Stimulated activated CD4-positive, alpha-beta T cell treated with anti-CD3 and anti-CD28 coated beads, Interleukin-15, amount 100 ng/mL, for 24 hours (primary cell): ENCODE results near the gene TSFM.

ENCODE experiments used
- DNase-seq: peaks from one replicate; pipeline ENCODE4 v3.0.0-alpha.2; 2020

Gene TSFM

DNA sequence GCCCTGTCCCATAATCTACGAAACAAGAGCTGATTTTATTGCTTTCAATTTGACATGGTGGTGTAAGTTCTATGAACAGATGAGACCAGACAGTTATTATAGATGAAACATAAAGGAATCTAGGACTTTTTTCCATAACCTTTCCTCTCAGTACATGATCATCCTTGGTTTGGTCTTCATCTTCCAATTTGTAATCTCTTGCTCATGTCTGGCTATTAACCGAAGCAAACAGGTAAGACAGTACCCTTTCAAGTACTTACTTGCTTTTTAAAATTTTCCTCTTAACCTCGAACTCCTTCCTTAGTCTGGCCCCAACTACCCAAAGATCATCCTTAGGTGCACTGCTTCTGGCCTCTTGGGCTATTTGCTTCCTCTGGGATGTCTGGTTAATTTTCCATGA is 36.6 kb upstream of the TSFM start:
- no peak for DNase-seq

GRCh38 chr12:57749061-57749460 is 33.5 kb upstream of the TSFM start:
- DNase-seq = no peak

- no peak for DNase-seq
These were observed 31.8 kb upstream of the TSFM start for GRCh38 chr12:57750561-57751431.

DNA sequence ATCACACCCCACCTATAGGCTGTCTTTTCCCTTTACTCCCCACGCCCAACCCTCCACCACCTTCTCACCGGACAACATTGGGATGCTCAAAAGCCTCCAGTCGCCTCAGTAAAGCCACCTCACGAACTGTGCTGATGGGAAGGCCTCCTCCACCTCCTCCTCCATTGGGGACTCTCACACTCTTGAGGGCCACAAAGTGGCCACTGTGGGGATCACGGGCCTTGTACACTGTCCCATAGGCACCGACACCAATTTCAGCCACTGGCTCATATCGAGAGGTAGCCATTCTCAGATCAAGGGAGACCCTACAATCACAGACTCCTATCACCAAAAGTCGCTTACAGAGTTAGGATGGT is 31.2 kb upstream of the TSFM start:
- DNase-seq = no peak

GRCh38 chr12:57751788-57752667 is 30.6 kb upstream of the TSFM start, which contains the start of gene CDK4:
Gene CDK4 (minus strand): TSS chr12:57752310. CDS start chr12:57751717, 593 bp downstream.
- DNase-seq = peak; percentile 99

DNA sequence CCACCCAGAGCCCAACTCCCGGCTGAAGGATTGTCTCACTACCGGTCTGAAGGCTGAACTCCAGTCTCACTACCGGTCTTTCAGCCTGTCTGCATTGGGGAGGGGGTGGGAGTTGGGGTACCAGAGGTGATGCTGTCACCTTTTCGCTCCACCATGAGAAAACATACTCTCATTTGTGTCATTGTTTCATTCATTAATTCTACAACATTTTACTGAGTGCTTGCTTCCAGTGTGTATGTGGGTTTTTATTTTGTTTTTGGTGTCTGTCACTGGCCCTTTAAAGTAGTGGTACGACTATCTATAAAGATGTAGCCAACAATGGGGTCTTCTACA is 30.0 kb upstream of the TSFM start:
- DNase-seq = no peak

- no peak for DNase-seq
These were observed 28.7 kb upstream of the TSFM start for GRCh38 chr12:57753756-57754337.

- DNase-seq = peak; percentile 94
These were observed 28.0 kb upstream of the TSFM start, which contains the start of gene MARCHF9 for GRCh38 chr12:57754411-57755193. Gene MARCHF9 (plus strand): TSS chr12:57755103. CDS start chr12:57755529, 426 bp downstream.

GRCh38 chr12:57755194-57755453 is 27.5 kb upstream of the TSFM start:
- no peak for DNase-seq

DNA sequence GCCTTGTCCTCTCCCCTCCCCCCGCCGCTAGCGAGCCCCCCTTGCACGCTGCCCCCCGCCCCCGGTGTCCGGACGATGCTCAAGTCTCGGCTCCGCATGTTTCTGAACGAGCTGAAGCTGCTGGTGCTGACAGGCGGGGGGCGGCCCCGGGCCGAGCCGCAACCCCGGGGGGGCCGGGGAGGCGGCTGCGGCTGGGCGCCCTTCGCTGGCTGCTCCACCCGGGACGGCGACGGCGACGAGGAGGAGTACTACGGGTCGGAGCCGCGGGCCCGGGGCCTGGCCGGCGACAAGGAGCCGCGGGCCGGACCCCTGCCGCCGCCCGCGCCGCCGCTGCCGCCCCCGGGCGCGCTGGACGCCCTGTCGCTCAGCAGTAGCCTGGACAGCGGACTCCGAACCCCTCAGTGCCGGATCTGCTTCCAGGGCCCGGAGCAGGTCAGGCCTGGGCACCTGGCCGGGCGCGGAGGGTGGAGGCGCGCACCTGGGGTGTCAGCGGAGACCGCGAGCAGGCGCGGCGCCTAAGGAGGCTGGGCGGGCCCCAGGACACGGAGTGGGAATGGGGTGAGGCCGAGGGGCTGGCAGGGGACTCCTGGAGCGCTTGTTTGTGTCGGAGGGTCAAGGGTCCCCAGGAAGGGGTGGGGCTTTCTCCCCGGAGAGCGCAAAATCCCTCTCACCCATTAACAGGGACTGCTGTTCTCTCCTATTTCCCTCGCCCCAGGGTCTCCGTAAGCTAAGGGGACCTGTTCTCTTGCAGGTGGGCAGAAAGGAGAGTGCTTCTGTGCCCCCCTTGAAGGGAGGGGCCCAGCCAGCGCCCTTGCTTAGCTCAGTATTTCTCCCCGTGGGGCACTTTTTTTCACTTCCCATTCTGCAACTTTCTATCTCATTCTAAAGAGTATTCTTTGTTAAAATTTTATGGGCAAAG is 26.9 kb upstream of the TSFM start:
- peak; percentile 47 for DNase-seq

GRCh38 chr12:57756406-57757341 is 25.9 kb upstream of the TSFM start:
- peak; percentile 81 for DNase-seq

DNA sequence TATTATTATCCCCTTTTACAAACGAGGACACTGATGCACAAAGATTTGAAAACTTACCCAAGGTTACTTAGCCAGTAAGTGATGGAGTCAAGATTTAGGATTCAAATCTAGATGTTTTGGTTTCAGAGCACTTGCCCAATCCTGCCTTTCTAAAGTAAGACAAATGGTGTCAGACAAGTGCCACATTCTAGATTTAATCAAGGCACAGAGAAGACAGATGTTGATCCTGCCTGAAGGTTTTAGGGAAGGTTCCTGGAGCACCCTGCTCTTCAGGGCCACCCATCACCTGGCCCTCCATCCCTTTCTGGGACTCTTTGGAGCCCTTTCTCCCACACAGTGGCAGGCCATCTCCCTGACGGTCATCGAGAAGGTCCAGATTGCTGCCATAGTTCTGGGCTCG is 24.8 kb upstream of the TSFM start:
- DNase-seq = no peak

GRCh38 chr12:57758552-57759359 is 23.8 kb upstream of the TSFM start:
- DNase-seq = no peak

- peak; percentile 53 for DNase-seq
These were observed 23.1 kb upstream of the TSFM start for GRCh38 chr12:57759360-57759980.

GRCh38 chr12:57760347-57760982 is 22.1 kb upstream of the TSFM start:
- DNase-seq = no peak

DNA sequence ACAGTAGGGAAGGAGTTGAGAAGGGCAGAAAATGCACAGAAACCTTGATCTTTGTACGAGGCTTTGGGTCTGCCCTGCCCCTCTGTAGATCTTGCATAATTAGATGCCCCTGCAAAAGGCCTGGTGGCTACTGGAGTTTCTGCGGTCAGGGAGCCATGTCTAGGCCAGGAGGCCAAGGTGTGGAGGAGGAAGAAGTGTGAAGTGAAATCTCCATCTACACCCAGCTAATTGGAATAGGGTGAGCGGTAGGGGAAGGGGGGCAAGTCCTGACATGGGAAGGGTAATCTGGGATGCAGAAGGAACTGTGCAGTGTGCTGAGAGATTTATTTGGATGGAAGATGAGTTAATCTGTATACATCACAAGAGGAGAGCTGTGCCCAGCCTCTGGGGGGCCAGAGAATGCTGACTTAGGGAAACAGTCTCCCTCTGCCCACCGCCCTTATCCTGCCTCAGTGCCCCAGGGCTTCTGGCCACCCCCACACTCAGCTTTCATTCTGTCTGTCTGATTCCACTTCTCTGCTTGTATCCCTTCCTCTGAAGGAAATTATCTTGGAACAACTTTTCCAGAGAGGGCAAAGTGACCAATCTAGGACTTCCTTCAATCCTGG is 21.1 kb upstream of the TSFM start:
- no peak for DNase-seq

- DNase-seq = no peak
These were observed 20.1 kb upstream of the TSFM start for GRCh38 chr12:57762463-57762862.
